Forelimb muscle (tissue), 1 donor: Measurements from ENCODE around the gene PYGM. TPM values are rescaled to one million over a fixed set of nuclear protein-coding genes. Genes with fewer than 3 reads are reported as not detected.

Source experiments
- DNase-seq: peaks from one replicate; pipeline ENCODE4 v3.0.0-alpha.2; 2013; ENCODE audit warnings: low read depth
- polyA plus RNA-seq: library from polyadenylated mRNA; unstranded; fragments of 120-200 nt; gene quantifications from one replicate; pipeline ENCODE4 v1.2.1, GENCODE V29; 2013; ENCODE audit not compliant: insufficient read length

The PYGM gene
- polyA plus RNA-seq, 1 donor = 294 TPM

DNA sequence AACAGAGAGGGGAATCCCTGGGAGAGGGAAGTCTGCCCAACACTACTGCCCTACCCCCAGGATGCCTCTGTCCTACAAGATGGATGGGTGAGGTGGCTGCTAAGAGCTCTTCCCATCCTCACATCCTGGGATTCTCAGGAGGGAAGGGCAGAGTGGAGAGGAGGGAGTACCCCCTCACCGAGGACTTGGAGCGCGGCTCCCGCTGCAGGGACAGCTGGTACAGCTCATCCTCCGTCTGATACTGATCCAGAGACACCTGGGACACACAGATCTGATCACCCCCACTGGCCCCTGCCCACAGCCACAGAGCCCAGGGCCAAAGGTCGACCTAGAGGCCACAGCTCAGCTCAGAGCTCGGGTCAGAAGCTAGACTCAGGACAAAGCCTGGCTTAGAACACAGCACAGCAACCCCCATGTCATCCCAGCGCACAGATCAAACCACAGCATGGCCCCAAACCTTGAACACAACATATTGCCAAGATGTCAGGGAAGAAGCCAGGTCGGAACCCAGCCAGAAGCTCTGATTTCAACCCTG lies 24.0 kb downstream of the PYGM start:
- DNase-seq = no peak

DNA sequence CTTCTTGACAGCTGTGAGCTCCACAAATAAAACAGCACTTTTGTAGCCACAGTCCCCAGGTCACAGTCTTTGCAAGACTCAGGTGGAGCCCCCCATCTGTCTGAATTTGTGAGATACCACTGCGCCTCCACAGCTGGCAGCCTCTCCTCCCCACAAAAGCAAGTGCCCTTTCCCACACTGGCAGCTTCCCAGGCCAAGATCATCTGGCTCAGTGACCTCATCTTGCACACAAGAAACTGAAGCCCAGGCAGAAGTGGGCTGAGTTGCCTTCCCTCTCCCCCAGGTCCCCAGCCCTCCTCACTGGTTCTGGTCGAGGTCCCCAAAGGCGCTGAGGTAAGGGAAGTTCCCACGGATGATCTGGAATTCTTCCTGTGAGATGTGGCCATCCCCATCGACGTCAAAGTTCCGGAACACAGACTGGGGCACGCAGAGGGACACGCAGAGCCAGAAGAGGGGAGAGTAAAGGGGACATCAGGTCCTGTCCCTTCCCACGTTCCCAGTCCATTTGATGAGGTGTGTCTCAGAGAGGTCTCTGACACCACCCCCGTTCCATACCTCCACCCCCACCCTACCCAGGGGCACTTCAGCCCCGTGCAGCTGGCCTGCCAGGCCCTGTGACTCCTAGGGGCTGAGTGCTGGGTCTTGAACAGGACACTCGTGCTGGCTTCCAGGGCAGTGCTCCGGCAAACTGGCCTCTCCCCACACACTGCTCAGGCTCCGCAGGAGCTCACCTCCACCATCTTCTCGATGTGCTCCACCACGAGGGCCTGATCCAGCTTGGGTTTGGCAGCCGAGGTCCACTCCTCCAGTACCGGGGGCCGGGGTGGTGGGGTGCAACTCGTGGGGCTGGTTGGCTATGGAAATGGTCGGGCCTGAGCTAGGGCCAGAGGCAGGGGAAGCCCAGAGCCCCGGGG lies 24.7 kb downstream of the PYGM start:
- no peak for DNase-seq

DNA sequence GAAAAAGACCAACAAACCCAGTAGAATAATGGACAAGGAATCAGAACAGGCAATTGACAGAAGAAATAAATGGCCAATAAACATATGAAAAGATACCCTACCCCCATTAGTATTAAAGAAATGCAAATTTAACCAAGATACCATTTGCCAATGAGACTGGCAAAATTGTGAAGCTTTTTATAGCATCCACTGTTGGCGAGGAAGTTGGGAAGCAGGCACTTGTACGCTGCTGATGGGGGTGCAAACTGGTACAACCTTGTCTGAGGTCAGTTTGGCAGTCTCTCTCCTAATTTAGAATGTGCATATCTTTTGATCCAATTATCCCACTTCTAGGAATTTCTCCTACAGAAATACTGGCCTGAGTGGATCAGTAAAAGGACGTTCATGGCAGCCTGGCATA lies 28.2 kb downstream of the PYGM start:
- DNase-seq = no peak

DNA sequence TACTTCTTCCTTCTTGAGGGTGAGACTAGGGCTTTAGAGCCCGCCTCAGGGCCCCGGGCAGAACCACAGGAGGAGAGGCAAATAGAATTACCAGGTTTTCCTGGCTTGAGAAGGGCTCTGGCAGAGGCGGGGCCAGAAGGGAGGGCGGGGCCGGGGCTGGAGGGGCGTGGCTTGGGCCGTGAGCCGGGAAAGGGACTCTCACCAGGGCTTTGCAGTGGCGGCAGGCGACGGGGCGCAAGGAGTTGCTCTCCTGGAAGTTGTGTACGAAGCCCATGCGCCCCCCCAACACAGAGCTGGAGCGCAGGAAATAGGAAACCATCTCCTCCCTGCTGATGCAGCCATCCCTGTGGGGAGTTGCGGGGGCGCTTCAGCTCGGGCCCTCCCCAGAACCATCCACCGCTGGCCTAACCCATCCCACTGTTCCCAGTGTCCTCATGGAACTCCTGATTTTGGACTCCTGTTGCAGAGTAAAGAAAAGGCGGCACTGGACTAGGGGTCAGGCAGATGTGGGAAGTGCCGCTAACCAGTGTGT lies 29.9 kb downstream of the PYGM start:
- DNase-seq = no peak

DNA sequence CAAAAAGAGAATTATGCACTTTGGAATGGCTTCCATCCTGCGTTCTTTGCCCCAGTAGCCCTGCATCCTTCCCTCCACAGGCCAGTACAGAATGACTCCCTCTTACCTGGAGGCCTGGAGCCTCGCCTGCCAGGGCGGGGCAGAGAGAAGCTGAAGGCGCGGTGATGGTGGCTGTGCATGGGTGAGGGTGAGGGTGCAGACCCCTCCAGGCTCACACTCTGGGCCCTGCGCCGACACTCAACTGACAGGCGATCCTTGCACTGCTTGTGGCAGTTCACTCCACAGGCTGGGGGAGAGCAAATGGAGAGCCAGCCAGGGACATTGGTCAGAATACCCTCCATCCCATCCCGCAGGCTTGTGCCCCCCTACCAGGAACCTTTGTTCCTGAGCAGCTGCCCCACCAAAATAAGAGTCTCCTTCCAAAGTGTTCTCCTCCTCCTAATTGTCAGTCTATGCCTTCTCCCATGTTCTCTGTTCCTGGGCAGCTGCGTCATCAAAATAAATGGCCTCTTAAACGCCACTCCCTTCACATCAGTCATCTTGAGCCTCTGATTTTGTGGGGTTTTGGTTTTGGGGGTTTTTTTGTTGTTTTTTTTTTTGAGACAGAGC lies 30.9 kb downstream of the PYGM start:
- DNase-seq = no peak

DNA sequence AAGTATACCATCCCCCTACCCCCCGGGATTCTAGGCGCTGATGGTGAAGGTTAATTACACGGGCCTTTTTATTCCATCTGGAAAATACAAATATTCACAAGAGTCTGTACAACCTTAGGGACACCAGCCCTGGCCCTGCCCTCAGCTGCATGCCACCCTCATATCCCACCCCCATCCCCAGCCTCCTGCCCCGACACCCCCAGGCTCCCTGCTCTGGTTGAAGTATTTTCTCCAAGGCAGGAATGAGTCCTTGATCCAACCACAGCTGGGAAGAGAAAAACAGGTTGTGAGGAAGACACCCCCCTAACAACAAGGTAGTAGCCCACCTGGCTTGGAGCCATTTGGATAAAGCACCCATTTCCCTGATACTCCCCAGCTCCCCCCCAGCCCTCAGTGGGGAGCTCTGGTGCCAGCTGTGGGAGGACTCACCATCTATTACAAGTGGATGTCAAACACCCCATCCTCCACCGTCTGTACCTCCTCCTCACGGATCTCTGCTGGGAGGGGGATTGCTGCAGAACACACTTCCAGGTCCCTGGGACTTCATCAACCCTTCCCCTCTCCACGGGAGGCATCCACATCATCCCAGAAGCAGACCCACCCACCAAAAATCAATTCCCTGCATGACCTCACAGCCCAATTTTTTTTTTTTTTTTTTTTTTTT lies 32.8 kb downstream of the PYGM start:
- no peak for DNase-seq

DNA sequence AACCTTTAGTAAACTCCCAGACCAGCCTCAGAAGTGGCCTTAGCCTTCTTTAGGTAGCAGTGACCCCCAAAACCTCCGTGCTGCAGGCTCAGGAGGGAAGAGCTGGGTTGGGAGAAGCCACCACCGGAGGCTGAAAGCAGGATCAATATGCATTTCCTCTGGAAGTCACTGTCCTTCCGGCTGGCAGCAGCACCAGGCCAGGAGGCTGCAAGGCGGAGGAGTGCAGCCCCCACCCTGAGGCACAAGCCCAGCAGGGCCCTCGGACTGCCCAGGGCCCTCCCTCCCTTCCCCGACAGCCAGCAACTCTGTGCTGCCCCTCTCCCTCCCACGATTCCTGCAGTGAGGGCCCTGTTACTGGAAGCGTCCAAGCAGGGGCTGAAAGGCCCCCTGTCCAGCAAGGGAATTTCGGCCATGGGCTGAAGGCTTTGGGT lies 33.5 kb downstream of the PYGM start:
- DNase-seq = no peak

DNA sequence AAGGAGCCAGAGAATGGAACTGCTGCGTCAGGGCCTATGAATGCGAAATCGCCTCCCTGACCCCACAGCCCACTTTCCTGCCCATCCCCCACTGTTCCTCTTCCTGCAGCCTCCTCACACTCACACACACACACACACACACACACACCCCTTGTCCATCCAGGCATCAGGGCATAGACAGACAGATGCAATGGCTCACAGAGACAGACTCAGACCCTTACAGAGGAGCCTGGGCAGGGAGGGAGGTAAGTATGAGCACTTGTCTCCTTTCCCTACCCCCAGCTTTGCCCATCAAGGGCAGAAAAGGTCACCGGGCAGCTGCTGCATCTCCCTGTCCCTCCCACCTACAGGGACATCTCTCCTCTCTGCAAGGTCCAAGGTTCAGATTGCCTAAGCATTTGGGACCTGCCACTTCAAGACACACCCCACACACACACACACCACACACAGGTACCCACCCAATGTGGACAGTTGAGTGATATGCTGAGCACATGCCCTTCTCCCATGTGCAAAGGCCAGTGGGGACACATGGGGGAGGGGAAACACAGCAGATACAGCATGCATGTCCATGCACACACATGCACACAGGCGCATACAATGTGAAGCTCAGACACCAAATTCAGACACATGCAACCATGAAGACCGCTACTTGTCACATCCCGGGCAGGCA lies 34.8 kb downstream of the PYGM start:
- DNase-seq = no peak

DNA sequence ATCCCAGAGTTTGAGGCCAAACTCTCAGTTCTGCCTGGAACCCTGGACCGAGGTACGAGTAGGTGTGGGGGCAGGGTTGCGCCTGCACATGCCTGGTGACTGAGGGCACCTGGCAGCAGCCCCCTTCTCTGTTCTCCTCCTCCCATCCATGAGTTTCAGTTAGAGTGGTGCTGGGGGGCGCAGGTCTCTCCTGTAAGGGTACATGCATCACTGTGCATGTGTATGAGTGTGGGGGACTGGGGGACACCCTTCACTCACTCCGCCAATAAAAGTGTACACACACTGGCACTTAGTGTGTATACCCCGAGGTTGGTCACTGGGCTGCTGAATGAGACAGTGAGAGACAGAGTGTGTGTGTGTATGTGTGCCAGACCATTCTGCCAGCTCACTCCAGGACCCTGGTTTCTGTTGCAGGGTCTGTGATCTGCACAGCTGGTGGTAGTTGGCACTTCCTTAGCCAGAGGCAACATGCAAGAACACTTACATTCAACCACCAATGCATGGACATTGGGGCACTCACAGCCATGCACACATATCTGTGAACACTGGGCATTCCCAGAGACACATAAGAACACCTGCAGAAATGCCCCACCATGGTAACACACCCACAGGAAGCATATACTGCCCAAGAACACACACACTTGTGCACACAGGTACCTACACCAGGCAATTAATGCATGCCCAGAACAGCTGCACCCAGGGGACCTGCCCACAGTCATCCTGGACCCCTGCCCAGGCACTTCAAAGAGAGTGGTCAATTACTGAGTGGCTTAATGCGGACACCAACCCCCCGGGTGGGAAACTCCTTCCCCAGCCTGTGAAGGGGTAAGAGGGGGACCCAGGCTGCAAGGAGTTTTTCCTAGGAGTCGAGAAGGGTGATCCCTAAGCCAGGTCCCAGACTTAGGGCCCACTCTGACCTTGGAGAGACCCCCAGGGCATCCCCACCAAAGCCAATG lies 35.6 kb downstream of the PYGM start:
- no peak for DNase-seq

DNA sequence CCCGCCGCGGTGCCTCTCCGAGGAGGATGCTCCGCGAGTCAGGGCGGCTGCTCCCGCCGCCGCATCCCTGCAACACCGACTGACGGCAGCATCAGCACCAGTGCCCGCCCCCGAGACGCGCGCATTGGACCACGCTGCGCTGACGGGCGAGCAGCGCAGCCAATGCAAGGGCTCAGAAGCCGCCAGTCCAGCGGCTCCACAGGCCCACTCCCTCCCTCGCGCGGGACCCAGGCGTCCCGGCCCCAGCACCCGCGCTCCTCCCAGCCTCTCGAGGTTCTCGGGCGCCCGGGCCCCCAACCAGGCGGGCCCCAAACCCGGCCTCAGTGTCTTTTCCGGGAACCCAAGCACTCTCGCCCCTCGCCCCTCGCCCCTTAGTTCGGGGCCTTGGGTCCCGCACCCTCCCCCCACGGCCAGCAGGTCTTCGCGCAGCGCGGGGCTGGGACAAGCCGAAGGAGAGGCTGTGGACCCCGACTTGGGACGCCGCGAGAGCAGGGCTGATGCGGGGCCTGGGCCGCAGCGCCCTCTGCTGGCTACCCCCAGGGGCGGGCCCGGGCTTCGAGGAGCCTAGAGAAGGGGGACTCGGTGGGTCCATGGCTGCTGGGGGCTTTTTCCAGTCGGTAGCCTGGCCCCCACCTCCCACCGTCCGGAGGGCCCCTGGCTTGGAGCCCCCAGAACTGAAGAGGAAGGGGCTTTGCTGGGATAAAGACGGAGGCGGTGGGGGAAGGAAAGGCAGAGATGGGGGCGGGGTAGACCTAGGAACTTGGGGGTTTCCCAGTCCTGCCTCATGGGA lies 36.5 kb downstream of the PYGM start, which contains the start of gene NRXN2:
TSS of gene NRXN2 (minus strand) at position 81 of the 790 bp plus-strand sequence. CDS start 9,498 bp downstream, outside the sequence.
- DNase-seq = peak; percentile 43

DNA sequence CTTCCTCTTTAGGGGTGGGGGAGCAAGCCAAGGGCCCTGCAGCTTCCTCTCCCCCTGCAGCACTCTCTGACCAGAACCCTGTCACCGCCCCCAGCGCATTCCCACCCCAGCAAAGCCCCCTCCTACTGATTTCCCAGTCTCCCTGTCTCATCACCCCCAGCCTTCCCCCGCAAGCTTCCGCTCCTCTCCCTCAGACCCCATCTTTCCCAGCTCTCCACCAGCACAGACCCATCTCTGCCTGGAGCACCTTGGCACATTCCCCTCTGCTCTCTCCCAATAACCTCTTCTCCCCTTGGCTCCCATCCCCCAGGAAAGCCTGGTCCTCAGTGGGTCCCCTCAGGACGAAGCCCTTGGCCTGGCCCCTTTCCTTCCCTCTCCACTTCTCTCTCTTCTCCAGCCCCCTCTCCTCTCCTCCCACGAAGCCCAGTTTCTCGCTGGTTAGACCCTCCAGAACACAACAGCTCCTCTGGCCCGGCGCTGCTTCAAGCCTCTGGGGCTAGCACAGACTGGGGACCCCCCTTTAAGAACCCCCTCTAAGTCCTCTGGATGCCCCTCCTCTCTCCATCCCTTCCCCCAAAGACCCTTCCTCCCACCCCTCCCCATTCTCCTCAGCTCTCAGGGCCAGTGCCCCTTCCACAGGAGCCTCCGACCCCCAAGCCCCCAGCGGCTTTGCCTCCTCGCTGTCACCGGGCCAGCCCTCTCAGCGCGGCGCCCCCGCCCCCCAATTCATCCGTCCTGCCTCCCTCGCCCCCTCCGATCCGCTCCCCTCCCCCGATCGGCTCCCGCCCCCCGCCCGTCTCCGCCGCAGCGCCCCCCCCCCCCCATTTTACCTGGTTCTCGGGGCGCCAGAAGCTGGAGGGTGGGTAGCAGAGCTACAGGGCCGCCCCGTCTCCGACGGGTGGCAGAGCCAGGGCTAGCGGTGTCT lies 37.4 kb downstream of the PYGM start:
- DNase-seq = no peak

DNA sequence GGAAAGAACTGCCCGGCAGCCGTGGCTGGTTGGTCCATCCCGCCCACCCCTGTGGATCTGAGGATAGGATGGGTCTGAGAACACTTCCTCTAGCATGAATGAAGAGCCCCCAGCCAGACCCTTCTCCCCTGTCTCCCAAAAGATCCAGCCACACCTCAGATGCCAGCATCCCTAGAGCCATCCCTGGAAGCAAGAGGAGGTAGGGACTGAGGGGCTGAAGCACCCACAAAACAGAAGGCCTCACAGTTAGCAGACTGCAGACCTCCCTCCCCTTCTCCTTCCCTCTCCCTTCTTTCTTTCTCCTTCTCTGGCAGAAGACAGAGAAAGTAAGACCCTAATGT lies 38.4 kb downstream of the PYGM start:
- DNase-seq = no peak

DNA sequence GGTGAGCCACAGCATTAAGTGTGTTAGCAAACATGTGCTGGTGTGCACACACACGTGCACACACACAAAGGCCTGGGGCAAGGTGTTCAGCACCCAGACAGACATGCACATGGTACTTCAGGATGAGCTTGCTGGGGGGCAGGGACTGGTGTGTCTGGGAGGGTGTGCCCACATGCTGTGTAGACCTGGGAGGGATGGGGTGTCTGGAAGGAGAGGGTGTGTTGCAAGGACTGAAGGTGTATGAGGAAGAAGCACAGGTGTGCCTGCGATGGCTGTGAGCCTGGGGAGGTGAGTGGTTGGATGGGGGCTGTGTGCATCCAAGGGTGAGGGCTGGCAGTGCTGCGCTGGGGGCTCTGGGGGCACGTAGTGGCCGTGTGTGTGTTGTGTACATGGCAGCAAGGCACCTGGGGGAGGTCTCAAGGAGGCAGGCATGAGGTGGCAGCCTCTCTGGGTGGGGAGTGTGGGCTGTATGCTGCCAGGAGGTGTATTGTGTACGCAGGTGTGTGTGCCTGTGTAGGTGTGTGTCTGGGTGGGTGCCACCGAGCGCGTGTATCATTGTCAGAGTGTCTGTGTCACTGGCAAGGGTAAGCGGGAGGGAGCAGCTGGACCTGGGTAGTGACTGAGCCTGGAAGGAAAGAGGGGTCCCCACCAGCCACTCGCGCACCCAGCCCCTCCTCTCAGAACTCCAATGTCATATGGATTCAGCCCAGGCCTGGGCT lies 39.0 kb downstream of the PYGM start:
- DNase-seq = no peak

DNA sequence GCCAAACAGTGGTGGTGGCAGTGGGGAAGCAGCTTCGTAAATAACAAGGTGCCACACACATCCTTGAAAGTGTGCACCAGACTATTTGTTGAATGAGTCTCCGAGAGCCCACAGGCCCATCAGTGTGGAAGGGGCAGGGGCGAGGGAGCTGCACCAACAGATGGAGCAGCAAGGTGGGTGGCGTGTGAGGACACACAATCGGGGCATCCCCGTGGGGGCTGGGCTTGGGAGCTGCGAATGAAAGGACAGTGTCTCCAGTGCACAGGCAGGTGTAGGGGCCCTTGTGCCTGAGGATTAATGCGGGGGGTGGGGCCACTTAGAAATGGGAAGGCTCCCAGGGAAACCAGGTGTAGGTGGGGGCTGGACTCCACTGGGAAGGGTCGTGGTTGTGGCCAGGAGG lies 39.6 kb downstream of the PYGM start:
- DNase-seq = no peak

DNA sequence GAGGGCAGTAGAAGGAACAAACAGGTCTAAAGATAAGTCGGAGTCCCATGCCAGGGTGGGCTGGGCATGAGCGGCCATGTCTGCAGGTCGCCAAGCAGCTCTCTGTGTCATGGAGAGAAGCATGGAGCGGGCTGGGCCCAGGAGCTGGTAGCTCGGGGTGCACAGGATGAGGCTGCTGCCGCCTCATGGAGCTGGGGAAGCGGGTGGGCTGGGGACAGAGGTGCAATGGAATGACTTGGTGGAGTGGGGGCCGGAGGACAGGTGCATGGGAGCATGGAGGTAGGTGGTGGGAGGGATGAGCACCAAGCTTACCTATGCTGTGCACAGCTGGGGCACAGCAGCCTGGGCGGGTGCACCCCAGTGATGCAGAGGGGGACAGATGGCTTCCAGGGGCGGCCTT lies 40.4 kb downstream of the PYGM start:
- no peak for DNase-seq

DNA sequence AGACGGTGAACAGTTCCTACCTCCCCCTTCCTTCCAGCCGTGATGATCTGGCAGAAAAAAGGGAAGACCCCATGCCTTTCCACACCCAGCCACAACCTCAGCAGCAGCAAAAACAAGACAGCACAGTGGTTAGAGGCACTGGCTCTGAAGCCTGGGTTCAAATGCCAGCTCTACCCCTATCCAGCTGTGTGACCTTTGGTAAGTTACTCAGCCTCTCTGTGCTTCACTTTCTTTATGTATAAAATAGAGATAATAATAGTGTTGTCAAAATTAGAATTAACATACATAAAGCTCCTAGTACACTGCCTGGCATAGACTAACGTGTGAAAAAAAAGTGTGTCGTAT lies 41.0 kb downstream of the PYGM start:
- DNase-seq = no peak

DNA sequence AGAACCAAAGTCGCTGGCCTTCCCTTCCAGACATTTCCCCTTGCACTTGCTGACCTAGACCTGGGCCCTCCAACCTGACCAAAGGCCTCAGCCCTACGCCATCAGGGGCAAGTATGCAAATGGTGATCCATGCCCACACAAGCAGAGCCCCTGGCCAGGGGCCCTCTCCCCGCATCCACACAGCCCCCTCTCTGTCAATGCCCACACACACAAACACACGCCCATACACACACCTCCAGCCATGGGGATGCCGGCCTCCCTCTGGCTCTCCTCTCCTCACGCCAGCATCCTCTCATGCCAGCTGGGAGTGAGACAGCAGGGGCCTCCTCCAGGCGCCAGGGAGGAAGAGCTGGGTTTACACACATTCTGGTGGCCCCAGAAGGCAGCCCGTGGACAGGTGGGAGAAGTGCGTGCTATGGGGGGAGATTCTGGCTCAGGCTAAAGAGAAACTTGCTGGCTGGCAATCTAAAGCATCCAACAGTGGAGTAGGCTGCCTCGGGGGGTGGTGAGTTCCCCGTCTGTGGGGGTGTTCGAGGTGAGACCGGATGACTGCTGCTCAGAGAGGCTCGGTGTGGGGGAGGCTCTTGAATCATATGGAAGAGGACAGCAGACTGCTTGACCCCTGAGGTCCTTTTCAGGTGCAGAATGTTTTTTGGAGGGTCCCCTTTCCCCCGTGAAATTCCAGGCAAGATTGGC lies 41.5 kb downstream of the PYGM start:
- no peak for DNase-seq

DNA sequence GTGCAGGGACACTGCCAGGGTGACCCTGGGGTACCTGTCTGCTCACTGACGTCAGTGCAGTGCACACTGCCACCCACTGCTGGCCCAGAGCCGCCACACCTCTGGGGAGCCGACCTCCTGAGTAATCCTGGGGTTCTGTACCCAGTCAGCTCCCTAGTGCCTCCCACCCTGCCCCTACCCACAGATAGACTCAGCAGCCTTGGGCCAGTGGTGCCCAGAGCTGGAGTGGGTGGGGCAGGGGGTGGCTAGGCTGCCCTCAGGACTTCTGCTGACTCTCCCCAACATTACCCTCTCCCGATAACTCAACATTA lies 42.6 kb downstream of the PYGM start:
- DNase-seq = no peak
